HG02885 (cell line): ENCODE results near the gene ZNF100.
"Not testable (repeated sequence)": the region's sequence is repeated elsewhere in the genome, so short reads cannot be mapped to it uniquely, and the experiment has no call there.

Source experiments
- ATAC-seq: cut with Tn5 transposase; IDR thresholded peaks from one replicate; pipeline ENCODE4 v1.9.1; 2021; ENCODE audit warnings: mild to moderate bottlenecking; ENCODE audit not compliant: unreplicated experiment, poor library complexity

The ZNF100 gene

DNA sequence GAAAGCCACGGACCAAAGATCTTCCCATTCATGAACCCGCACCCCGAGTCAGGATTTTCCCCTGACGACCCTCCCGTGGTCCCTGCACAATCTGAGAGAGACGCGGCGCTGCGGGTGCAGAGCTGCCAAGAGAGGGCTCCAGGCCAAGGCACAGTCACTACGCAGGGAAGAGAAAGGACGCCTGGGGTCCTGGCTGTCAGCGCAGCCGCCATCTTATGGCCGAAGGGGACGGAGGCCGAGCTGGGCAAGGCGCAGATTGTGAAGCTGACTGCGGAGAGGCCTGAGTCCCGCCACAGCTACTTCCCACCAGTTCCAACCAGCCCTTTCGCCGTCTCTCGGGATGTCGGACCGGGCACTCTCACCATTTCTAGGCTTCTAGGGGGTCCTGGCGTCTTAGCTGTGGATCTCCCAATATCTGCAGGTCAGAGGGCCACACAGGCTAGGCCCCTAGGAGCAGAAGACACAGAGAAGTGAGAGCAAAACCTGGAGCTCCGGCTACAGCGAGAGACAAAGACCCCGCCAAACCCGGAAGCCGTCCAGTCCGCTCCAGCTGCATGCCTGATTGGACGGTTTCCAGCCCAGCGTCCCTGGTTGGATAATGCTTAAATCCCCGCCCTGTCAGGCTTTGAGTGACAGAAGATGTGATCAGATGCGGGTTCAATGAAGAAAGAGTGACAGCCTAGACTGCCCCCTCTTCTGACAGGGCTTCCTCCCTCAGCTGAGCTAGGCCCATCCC, at the start of gene ZNF100:
Gene ZNF100, minus strand, starts transcription at position 515 of the 736 bp plus-strand sequence. Its CDS starts 150 bp downstream, at position 365.
- ATAC-seq: peak; percentile 94

DNA sequence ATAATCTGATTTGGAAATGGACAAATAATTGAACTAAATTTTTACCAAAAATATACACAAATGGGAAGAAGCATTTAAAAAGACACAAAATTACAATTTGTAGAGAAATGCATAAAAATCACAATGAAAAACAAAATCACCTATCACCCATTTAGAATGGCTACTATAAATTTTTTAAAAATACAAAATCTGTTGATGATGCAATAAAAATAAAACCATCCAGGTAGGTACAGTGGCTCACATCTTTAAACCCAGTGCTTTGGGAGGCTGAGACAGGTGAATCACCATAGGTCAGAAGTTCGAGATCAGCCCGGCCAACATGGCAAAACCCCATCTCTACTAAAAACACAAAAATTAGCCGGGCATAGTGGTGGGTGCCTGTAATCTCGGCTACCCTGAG, 45.1 kb upstream of the ZNF100 start:
- no peak for ATAC-seq

DNA sequence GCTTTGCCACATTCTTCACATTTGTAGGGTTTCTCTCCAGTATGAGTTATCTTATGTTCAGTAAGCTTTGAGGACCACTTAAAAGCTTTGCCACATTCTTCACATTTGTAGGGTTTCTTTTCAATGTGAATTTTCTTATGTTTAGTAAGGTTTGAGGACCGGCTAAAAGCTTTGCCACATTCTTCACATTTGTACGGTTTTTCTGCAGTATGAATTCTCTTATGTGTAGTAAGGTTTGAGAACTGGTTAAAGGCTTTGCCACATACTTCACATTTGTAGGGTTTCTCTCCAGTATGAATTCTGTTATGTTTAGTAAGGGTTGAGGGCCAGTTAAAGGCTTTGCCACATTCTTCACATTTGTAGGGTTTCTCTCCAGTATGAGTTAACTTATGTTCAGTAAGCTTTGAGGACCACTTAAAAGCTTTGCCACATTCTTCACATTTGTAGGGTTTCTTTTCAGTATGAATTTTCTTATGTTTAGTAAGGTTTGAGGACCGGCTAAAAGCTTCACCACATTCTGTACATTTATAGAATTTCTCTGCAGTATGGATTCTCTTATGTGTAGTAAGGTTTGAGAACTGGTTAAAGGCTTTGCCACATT, 41.1 kb upstream of the ZNF100 start:
- not testable (repeated sequence) for ATAC-seq

DNA sequence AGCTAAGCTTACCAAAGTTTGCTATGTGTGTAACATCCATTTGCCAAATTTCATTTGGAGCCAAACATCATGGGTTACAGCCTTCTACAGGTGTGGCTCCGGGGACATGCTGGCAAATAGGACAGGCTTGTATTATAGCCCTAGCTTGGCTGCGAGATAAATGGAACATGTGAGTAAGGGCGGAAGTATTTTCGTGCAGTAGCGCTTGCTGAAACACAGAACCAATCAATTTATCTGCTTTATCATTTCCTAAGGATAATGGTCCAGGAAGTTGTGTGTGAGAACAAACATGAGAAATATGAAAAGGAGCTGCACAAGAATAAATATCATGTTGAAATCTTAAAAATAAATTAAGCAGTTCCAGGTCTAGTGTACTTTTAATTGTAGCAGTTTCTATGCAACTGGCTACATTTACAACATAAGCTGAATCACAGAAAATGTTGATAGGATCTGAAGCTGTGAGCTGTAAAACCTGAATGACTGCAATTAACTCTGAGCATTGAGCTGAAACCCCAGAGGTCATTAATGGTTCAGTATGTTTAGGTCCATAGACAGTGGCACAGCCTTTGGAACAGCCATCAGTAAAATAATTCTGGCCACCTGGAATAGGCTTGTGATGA, 22.2 kb upstream of the ZNF100 start:
- ATAC-seq: no peak

DNA sequence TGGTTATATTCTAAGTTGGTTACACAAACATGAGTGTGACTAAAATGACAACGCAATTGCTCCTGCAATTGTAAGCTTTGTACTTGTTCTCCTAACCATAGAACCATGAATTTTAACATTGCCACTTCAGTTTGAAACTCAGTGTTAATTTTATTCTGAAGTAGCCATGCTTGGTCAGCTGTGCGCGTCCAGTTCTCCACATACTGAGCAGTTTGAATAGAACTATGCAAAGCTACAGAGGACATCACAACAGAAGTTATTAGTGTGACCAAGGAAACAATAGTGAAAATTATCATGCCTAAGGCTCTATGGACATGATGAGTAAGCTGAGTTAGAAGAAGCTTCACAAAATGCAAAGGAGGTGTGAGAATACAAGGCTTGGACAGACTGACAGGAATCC, 19.6 kb upstream of the ZNF100 start:
- ATAC-seq: no peak

DNA sequence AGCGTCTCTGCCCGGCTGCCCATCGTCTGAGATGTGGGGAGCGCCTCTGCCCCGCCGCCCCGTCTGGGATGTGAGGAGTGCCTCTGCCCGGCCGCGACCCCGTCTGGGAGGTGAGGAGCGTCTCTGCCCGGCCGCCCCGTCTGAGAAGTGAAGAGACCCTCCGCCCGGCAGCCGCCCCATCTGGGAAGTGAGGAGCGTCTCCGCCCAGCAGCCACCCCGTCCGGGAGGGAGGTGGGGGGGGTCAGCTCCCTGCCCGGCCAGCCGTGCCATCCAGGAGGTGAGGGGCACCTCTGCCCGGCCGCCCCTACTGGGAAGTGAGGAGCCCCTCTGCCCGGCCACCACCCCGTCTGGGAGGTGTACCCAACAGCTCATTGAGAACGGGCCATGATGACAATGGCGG, 8.4 kb upstream of the ZNF100 start:
- ATAC-seq: not testable (repeated sequence)

DNA sequence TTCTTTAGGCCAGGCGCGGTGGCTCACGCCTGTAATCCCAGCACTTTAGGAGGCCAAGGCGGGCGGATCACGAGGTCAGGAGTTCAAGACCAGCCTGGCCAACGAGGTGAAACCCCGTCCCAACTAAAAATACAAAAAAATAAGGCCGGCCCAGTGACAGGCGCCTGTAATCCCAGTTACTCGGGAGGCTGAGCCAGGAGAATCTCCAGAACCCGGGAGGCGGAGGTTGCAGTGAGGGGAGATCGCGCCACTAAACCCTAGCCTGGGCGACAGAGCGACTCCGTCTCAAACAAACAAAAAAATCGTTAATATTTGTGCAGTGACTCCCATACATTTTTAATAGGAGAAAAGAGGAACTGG, 694 bp downstream of the ZNF100 start:
- ATAC-seq: peak; percentile 3

DNA sequence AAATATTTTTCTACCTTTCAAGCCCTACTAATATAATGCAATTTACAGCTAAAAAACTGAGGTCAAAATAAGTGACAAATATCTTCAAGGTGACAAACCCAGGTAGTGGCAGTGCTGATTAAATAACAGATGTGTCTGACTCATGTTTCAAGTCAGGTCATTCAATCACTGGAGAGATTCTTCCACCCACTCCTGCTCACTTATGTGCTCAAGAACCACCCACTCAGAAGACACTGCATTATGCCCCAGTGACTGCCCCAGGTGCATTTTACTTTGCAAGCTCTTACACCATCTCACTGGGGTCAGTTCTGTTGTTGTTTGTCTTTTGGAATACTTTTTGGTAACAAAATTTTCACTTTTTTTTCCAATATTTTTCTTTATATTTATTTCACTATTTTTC, 2.2 kb downstream of the ZNF100 start:
- ATAC-seq: no peak

DNA sequence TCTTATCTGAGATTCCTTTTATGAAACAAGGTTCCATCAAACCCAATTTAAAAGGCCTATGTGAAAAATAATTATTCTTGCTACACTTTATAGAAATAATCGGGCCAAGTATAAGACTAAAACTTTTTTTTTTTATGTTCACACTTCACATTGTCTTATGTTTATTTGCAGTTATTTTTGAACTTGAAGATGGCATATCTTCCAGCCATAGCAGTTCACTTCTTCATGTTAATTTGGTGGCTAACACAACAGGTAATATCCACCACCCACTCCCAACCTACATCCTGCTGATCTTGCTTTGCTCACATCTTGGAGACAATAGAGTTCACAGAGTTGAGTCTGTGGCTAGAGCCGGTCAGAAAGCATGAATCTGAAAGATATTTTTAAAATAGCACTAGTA, 5.8 kb downstream of the ZNF100 start:
- not testable (repeated sequence) for ATAC-seq

DNA sequence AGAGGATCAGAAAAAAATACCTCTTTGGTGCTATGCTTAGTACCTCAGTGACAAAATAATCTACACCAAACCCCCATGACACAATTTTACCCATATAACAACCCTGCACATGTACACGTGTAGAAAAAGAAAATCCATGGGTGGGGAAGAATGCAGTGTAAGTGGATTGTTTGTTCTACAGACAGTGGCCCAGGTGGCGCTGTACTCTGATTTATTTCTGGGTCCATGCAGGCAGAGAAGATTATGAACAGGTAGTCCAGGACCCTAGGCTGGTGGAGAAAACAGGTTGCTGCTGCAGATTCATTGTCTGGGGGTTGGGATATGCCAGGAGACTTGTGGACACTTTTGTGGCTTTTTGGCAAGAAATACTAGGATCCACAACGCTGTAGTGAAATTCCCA, 9.1 kb downstream of the ZNF100 start:
- ATAC-seq: no peak

DNA sequence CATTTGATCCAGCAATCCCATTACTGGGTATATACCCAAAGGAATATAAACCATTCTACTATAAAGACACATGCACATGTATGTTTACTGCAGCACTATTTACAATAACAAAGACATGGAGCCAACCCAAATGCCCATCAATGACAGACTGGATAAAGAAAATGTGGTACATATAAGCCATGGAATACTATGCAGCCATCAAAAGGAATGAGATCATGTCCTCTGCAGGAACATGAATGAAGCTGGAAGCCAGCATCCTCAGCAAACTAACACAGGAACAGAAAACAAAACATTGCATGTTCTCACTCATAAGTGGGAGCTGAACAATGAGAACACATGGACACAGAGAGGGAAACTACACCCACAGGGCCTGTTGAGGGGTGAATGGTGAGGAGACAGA, 11.8 kb downstream of the ZNF100 start:
- not testable (repeated sequence) for ATAC-seq

DNA sequence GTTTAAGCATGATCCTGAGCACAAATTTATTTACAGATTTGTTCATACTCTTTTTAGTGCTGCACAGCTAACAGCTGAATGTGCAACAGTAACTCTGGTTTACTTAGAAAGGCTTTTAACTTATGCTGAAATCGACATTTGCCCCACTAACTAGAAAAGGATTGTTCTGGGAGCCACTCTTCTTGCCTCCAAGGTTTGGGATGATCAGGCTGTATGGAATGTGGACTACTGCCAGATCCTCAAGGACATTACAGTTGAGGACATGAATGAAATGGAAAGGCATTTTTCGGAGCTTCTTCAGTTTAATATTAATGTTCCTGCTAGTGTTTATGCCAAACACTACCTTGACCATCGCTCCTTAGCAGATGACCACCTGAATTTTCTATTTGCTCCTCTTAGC, 16.0 kb downstream of the ZNF100 start:
- no peak for ATAC-seq

DNA sequence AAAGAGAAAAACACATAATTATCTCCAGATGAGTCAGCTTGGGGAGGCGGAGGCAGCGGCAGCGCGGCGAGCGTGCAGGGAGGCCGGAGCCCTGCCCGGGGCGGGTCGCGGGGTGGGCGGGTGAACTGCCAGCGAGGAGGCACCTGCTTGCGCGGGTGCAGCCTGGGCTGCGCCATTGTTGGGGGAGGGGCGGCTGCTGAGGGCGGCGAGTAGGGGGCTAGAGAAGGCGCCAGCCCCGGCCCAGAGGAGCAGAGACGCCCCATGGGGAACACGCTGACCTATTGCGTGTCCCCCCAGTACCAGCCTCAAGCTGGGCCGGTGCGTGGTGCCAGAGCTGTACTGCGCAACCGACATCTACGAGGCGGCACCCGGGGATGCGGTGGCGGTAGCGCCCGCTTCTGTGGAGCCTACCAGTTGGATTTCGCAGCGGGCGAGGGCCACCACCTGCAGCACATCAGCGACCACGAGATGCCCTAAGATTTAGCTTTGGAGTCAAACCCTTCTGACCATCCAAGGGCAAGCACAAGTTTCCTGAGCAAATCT, 16.7 kb downstream of the ZNF100 start:
- no peak for ATAC-seq

DNA sequence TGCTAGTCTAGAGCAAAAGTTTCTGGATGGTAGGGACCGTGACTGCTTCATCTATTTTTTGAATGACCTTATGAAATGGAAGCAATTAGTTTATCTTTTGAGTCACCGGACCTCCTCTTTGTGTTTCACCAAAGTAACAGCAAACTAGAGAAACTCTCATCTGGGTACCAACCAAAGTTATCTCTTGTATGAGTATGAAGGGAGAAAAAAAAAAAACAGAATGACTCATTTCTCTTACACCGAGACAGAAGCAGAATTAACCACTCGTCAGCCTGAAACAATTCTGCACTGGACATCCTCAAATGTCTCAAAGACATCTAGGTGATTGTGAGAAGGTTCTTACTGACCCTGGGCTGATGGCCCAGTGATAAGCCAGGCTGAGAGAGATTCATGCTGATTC, 18.3 kb downstream of the ZNF100 start:
- ATAC-seq: no peak

DNA sequence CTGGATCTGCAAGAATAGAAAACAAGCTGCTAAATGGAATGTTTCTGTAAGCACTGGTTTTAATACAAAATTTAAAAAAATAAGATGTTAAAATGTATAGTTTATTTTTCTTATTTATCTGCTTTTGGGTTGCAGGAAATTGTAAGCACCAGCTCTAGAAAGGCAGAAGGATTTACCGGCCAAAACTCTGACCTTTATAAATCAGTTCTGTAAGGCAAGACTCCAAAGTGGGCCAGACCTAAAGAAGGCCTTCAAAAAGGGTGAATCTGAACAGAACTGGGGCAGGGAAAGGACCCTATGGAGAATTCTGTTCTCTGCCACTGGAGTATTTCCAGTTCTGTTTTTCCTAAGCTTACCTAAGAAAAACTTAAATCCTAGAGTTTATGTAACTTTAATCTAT, 19.3 kb downstream of the ZNF100 start:
- ATAC-seq: no peak

DNA sequence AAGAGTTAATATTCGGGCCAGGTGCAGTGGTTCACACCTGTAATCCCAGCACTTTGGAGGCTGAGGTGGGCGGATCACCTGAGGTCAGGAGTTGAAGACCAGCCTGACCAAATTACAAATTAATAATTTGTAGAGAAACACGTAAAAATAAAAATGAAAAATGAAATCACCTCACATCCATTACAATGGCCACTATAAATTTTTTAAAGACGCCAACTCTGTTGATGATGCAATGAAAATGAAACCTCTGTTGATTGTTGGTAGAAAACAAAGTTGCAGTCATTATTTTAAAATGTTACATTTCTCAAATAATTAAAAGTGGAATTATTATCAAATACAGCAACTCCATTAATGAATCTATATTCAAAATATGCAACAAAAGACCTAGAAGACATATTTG, 26.8 kb downstream of the ZNF100 start:
- ATAC-seq: no peak

DNA sequence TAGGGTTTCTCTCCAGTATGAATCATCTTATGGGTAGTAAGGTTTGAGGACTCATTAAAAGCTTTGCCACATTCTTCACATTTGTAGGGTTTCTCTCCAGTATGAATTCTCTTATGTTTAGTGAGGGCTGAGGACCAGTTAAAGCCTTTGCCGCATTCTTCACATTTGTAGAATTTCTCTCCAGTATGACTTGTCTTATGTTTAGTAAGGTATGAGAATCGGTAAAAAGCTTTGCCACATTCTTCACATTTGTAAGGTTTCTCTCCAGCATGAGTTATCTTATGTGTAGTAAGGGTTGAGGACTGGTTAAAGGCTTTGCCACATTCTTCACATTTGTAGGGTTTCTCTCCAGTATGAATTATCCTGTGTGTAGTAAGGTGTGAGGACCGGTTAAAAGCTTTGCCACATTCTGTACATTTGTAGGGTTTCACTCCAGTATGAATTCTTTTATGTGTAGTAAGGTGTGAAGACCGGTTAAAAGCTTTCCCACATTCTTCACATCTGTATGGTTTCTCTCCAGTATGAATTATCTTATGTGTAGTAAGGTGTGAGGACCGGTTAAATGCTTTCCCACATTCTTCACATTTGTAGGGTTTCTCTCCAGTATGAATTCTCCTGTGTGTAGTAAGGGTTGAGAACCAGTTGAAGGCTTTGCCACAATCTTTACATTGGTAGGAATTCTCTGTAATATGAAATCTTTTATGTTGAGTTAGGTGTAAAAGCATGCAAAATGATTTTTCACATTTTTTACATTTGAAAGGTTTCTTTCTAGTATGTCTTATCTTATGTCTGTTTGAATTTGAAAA, 40.2 kb downstream of the ZNF100 start:
- ATAC-seq: not testable (repeated sequence)

DNA sequence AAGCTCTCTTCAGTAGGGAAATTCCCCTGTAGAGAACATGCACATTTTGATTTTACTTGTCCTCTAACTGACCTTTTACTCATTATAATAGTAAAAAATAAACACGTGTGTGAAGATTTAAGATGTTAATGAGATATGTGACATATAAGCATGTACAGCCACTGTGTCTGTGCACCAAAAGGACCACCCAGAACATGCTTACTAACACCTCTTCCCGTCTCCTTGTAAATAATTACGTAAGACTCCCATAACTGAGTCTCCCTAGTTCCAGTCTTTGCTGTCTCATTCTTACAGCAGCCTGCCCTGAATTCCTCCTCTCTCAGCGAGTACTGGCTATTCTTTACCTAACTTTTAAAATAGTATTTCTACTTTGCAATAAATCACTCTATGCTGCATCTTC, 53.6 kb downstream of the ZNF100 start:
- ATAC-seq: no peak

DNA sequence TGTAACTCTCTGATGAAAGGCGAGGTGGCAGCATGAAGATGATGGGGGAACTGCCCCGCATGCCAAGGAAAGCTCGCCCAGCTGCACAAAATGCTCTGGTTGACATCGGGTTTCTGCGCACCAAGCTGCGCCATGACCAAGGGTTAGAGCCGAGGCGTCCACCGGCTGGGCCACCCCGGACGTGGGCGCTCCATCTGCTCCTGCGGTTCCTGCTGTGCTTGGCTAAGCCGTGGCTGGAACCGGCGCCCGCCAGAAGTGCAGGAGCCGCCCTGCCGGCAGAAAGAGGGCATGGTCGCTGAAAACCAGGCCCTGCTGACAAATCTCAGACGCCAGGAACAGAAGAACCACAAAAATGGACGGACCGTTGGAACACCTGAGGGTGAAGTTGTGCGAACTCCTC, 57.9 kb downstream of the ZNF100 start:
- ATAC-seq: no peak

DNA sequence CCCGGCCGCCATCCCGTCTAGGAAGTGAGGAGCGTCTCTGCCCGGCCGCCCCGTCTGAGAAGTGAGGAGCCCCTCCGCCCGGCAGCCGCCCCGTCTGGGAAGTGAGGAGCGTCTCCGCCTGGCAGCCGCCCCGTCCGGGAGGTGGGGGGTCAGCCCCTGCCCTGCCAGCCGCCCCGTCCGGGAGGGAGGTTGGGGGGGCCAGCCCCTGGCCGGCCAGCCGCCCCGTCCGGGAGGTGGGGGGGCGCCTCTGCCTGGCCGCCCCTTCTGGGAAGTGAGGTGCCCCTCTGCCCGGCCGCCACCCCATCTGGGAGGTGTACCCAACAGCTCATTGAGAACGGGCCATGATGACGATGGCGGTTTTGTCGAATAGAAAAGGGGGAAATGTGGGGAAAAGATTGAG, 59.5 kb downstream of the ZNF100 start:
- not testable (repeated sequence) for ATAC-seq

DNA sequence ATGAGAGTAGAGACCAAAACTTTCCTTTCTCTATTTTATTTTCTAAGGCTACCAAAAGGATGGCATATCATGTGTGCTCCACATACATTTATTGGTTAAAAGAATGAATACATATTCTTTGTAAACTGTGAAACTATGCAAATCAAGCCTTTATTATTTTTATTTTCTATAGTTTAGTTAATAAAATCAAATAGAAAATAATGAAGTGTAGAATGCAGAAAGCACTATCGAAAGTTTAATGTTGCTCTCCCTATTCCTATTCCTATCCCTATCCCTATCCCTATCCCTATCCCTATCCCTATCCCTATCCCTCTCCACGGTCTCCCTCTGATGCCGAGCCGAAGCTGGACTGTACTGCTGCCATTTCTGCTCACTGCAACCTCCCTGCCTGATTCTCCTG, 60.3 kb downstream of the ZNF100 start:
- ATAC-seq: no peak
